OCI-LY3 (cell line): ENCODE measurements around the gene CDH23.

Source experiments
- EZH2phosphoT487 ChIP-seq: fragments of 200-600 bp; shearing (Covaris generic); IDR thresholded peaks from 2 replicates; pipeline ENCODE4 v1.6.1; 2018; ENCODE audit warnings: antibody characterized with exemption, mixed run types, low read depth
- TF ChIP-seq, protein P1 (sequence below): fragments of 200-600, 300-600 bp; sonication (generic); IDR thresholded peaks from 2 replicates; pipeline ENCODE4 v1.5.1; 2014; ENCODE audit warnings: antibody characterized with exemption, low read length, low read depth

DNA sequence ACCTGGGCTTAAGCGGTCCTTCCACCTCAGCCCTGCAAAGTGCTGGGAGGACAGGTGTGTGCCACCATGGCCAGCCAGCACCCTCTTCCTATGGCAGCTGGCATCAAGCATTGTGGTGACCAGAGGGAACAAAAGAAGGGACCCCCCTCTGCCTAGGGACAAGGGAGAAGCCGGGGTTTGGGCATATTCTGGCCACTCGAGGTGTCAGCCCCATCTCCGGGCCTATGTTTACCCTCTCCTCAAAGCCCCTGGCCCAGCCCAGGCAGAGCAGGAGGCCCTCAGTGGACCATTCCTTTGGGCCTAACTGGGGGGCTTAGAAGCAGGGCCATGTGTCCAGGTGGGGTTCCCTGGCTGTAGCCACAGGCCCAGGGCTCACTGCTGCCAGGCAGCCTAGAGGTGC is 352.7 kb downstream of the CDH23 start:
- TF ChIP-seq, protein P1, sequence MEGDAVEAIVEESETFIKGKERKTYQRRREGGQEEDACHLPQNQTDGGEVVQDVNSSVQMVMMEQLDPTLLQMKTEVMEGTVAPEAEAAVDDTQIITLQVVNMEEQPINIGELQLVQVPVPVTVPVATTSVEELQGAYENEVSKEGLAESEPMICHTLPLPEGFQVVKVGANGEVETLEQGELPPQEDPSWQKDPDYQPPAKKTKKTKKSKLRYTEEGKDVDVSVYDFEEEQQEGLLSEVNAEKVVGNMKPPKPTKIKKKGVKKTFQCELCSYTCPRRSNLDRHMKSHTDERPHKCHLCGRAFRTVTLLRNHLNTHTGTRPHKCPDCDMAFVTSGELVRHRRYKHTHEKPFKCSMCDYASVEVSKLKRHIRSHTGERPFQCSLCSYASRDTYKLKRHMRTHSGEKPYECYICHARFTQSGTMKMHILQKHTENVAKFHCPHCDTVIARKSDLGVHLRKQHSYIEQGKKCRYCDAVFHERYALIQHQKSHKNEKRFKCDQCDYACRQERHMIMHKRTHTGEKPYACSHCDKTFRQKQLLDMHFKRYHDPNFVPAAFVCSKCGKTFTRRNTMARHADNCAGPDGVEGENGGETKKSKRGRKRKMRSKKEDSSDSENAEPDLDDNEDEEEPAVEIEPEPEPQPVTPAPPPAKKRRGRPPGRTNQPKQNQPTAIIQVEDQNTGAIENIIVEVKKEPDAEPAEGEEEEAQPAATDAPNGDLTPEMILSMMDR = no peak
- no peak for TF ChIP-seq EZH2phosphoT487
